Suprapubic skin (tissue), 4 donors: Measurements from ENCODE around the gene CAPN9.

Experiments used
- CTCF ChIP-seq, 2 donors: fragments of 200-600 bp in 1 of 2; fragments of 450-650 bp in 1 of 2; sonication (generic) in 1 of 2; IDR thresholded peaks; one replicate each; pipeline ENCODE4 v1.5.1; 2016 to 2019; ENCODE audit warnings: antibody characterized with exemption in 2 of 2, mild to moderate bottlenecking in 1 of 2, moderate library complexity in 1 of 2
- EP300 ChIP-seq: sonication (generic); formaldehyde crosslinking; IDR thresholded peaks from one replicate; pipeline ENCODE4 v1.6.1; 2017; ENCODE audit warnings: antibody characterized with exemption
- POLR2A ChIP-seq, 2 donors: fragments of 450-650 bp; IDR thresholded peaks; one replicate each; pipeline ENCODE4 v1.6.1; 2017; ENCODE audit warnings: antibody characterized with exemption in 2 of 2, mild to moderate bottlenecking in 2 of 2, moderate library complexity in 2 of 2
- POLR2AphosphoS5 ChIP-seq, 3 donors: sonication (generic); formaldehyde crosslinking; IDR thresholded peaks; one replicate each; pipeline ENCODE4 v1.6.1; 2017; ENCODE audit warnings: antibody characterized with exemption in 3 of 3

DNA sequence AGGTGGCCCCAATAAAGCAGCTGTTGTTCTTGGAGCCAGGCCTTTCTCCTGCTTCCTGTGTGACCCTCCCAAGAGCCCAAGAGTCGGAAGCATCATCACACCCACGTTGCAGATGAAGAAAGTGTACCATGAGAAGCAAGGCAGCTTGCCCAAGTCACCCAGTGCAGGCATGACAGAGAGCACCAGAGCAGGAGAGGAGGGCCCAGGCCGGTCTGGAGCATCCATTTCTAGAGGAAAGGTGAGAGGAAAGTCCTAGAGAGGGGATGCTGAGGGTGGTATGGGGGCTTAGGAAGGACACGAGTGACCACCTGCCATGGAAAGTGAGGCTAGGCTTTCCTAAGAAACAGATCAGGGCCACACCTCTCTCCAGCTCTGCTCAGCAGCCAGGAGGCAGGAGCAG is 74.2 kb downstream of the CAPN9 start:
- TF ChIP-seq CTCF (IDR thresholded peaks at IDR 0.05), result no peak
- no peak for TF ChIP-seq POLR2AphosphoS5 (IDR thresholded peaks at IDR 0.05)
- TF ChIP-seq POLR2A (IDR thresholded peaks at IDR 0.05), result no peak
- TF ChIP-seq EP300, result no peak
